Stimulated activated CD8-positive, alpha-beta memory T cell treated with anti-CD3 and anti-CD28 coated beads, Interleukin-4, amount 100 ng/mL, for 24 hours (primary cell): ENCODE data around the gene TMEM163.

Experiments used
- DNase-seq: peaks from one replicate; pipeline ENCODE4 v3.0.0-alpha.2; 2020; ENCODE audit warnings: low read depth

The TMEM163 gene

DNA sequence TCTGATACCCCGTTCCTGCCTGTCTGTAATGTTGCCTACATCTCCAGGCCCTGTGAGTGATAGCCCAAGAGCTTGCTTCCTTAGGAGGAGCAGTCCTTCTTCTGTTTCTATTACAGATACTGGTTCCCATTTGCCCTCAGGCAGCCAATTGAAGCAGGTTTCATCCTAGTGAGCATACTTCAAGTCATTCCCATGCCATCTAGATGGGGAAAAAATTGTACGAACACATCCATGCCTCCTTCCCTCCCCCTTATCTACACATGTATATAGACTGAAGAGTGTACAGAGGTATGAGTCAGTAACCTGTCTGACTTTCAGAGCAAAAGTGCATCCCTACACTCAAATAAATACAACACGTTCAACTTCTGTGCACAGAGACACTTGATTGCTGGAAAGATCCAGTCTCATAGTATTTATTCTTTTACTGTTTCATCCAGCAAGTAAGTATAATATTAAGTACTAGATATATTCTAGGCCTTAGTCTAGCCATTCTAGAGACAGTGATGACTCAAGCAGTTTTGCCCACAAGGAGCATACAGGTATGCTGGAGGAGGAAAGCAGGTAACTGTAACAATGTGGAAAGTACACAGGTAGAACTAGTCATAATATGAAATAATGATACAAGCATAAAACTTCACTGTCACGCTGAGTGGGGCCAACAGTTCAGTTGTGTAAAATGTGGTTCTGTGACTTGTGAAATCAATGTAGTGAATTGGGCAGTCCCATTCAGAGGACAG, 311.5 kb downstream of the TMEM163 start:
- DNase-seq = no peak

- DNase-seq = no peak
Observed at GRCh38 chr2:134406736-134407135, 312.1 kb downstream of the TMEM163 start.

DNA sequence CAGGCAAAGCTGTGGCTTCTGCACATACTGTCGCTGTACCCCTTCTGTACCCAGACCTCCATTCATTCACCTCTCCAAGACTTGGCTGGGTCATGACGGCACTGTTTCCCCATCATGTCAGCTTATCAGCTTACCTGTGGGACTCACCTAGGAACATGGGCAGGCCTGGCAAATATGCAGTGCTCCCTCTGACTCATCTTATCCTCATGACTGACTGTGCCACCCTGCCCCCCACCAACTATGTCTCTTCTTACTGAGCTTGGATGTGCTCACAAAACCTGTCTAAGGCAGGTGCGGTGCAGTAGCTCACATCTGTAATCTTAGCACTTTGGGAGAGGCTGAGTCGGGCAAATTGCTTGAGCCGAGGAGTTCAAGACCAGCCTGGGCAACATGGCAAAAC, 312.5 kb downstream of the TMEM163 start:
- no peak for DNase-seq
